ENCODE results near the gene CST8. TPM values are rescaled to one million over a fixed set of nuclear protein-coding genes. Genes with fewer than 3 reads are reported as not detected.

Gene CST8
- total and polyA plus RNA-seq, 2 experiments from 2014 or later = not detected

- Histone ChIP-seq H3K4me1 (ENCODE audit: insufficient read depth) (no peaks in the 10 kb centered on the region), H3K9me3 (ENCODE audit: low read depth) (no peaks in the 10 kb centered on the region), H3K27me3 (no peaks in the 10 kb centered on the region), H3K4me2 (no peak overlapping the region), H4K20me1 (ENCODE audit: insufficient read depth, poor library complexity, severe bottlenecking) (no peaks in the 10 kb centered on the region), H3K79me2 (no peaks in the 10 kb centered on the region), H2AFZ (no peak overlapping the region), H3K4me3 (no peak overlapping the region), H3K27ac (no peak overlapping the region), H3K36me3 (replicated peaks; ENCODE audit: insufficient read depth, low read depth) (no peaks in the 10 kb centered on the region), H3K9me2 (replicated peaks; ENCODE audit: insufficient read depth) (no peaks in the 10 kb centered on the region)
- TF ChIP-seq EZH2 (IDR thresholded peaks at IDR 0.05; ENCODE audit: borderline replicate concordance) (no peak), CTCF (IDR thresholded peaks at IDR 0.05; ENCODE audit: poor library complexity) (no peak), EZH2phosphoT487 (IDR thresholded peaks at IDR 0.05; ENCODE audit: low read depth, severe bottlenecking, unreplicated experiment) (no peak)
- WGBS (ENCODE audit: low lambda C conversion rate, missing lambda C conversion rate) = 62% methylated on average over 1 of the region's 1 CpG
- peak; percentile 25 for DNase-seq (ENCODE audit: low spot score)
These were observed 50.4 kb downstream of the CST8 start for GRCh38 chr20:23541330-23541729.

GRCh38 chr20:23541776-23542175, 50.9 kb downstream of the CST8 start:
- no peaks in the 10 kb centered on the region for H3K36me3 ChIP-seq (replicated peaks; ENCODE audit: insufficient read depth, low read depth)
- H3K27me3 ChIP-seq = no peaks in the 10 kb centered on the region
- TF ChIP-seq CTCF (IDR thresholded peaks at IDR 0.05; ENCODE audit: poor library complexity) = no peak
- H3K9me2 ChIP-seq (replicated peaks; ENCODE audit: insufficient read depth) = no peaks in the 10 kb centered on the region
- no peak overlapping the region for H2AFZ ChIP-seq
- no peaks in the 10 kb centered on the region for H3K9me3 ChIP-seq (ENCODE audit: low read depth)
- H4K20me1 ChIP-seq (ENCODE audit: insufficient read depth, poor library complexity, severe bottlenecking) = no peaks in the 10 kb centered on the region
- no peak overlapping the region for H3K4me2 ChIP-seq
- 87% methylated on average over 2 of the region's 2 CpGs for WGBS (ENCODE audit: low lambda C conversion rate, missing lambda C conversion rate)
- H3K4me1 ChIP-seq (ENCODE audit: insufficient read depth) = no peaks in the 10 kb centered on the region
- no peak overlapping the region for H3K27ac ChIP-seq
- no peak overlapping the region for H3K4me3 ChIP-seq
- no peaks in the 10 kb centered on the region for H3K79me2 ChIP-seq
- DNase-seq (ENCODE audit: low spot score) = no peak

- 63% methylated on average over 5 of the region's 5 CpGs for WGBS (ENCODE audit: low lambda C conversion rate, missing lambda C conversion rate)
These were observed 51.9 kb downstream of the CST8 start for GRCh38 chr20:23542801-23543200.

More at GRCh38 chr20:23542801-23543200, 51.9 kb downstream of the CST8 start:
- no peaks in the 10 kb centered on the region for H3K79me2 ChIP-seq
- no peaks in the 10 kb centered on the region for H4K20me1 ChIP-seq (ENCODE audit: insufficient read depth, poor library complexity, severe bottlenecking)
- no peaks in the 10 kb centered on the region for H3K9me3 ChIP-seq (ENCODE audit: low read depth)
- no peak overlapping the region for H2AFZ ChIP-seq
- no peaks in the 10 kb centered on the region for H3K27me3 ChIP-seq
- H3K9me2 ChIP-seq (replicated peaks; ENCODE audit: insufficient read depth) = no peaks in the 10 kb centered on the region
- TF ChIP-seq EZH2phosphoT487 (IDR thresholded peaks at IDR 0.05; ENCODE audit: low read depth, severe bottlenecking, unreplicated experiment) = no peak
- TF ChIP-seq CTCF (IDR thresholded peaks at IDR 0.05; ENCODE audit: poor library complexity) = no peak
- TF ChIP-seq EZH2 (IDR thresholded peaks at IDR 0.05; ENCODE audit: borderline replicate concordance) = no peak
- H3K4me1 ChIP-seq (ENCODE audit: insufficient read depth) = no peaks in the 10 kb centered on the region
- H3K4me2 ChIP-seq = no peak overlapping the region
- no peak overlapping the region for H3K4me3 ChIP-seq
- no peak for DNase-seq (ENCODE audit: low spot score)
- no peak overlapping the region for H3K27ac ChIP-seq
- H3K36me3 ChIP-seq (replicated peaks; ENCODE audit: insufficient read depth, low read depth) = no peaks in the 10 kb centered on the region

Measured in hepatocyte (in vitro differentiated cells).